CD4-positive, alpha-beta memory T cell (primary cell): Measurements from ENCODE around the gene ATF5. TPM values are rescaled to one million over a fixed set of nuclear protein-coding genes. Genes with fewer than 3 reads are reported as not detected.
A peak's percentile ranks its signal among the peaks of the same experiment; 100 is the strongest.
"Not testable (repeated sequence)": the region's sequence is repeated elsewhere in the genome, so short reads cannot be mapped to it uniquely, and the experiment has no call there.

Source experiments
- CTCF ChIA-PET: fragments of 350-600 bp; sonication (Branson Sonifier 250); formaldehyde crosslinking; loops from one replicate; lab custom pipeline; 2021; ENCODE audit warnings: inconsistent platforms; ENCODE audit not compliant: partially characterized antibody; lab: Charles Lee
- POLR2A ChIA-PET: fragments of 350-600 bp; sonication (Branson Sonifier 250); formaldehyde crosslinking; loops from one replicate; lab custom pipeline; 2021; ENCODE audit not compliant: partially characterized antibody; lab: Charles Lee
- DNase-seq, 5 donors: peaks; one replicate each; pipeline versions ENCODE4 v3.0.0 to v3.0.0-alpha.2; 2020 to 2022; ENCODE audit warnings: mixed read lengths in 1 of 5
- H3K27ac ChIP-seq: one replicate; pipeline ENCODE4 v1.7.0; 2013; ENCODE audit warnings: low read depth, low read length
- H3K27me3 ChIP-seq: 2 replicates; pipeline ENCODE4 v1.7.0; 2013; ENCODE audit warnings: mild to moderate bottlenecking, low read length, moderate library complexity; ENCODE audit not compliant: insufficient read depth
- H3K36me3 ChIP-seq: 2 replicates; pipeline ENCODE4 v1.7.0; 2013; ENCODE audit warnings: mild to moderate bottlenecking, low read length, moderate library complexity; ENCODE audit not compliant: insufficient read depth
- H3K4me1 ChIP-seq: 2 replicates; pipeline ENCODE4 v1.7.0; 2013; ENCODE audit warnings: mild to moderate bottlenecking, low read length, moderate library complexity; ENCODE audit not compliant: insufficient read depth
- H3K4me3 ChIP-seq, 2 donors: one replicate each; pipeline ENCODE4 v1.7.0; 2013; ENCODE audit warnings: low read length in 2 of 2, mild to moderate bottlenecking in 1 of 2
- H3K9me3 ChIP-seq, 2 donors: one replicate each; pipeline ENCODE4 v1.7.0; 2013; ENCODE audit warnings: low read length in 2 of 2, control low read depth in 1 of 2; ENCODE audit not compliant: control insufficient read depth in 1 of 2
- H3K27ac Mint-ChIP-seq, 7 donors: one replicate each; pipeline ENCODE4 v1.8.0; 2020 to 2021; ENCODE audit warnings: mixed read lengths in 7 of 7, mild to moderate bottlenecking in 6 of 7, inconsistent platforms in 3 of 7, moderate library complexity in 3 of 7
- H3K27me3 Mint-ChIP-seq, 2 donors: one replicate each; pipeline ENCODE4 v1.8.0; 2020 to 2021; ENCODE audit warnings: mixed read lengths in 2 of 2
- H3K36me3 Mint-ChIP-seq, 2 donors: one replicate each; pipeline ENCODE4 v1.8.0; 2020 to 2021; ENCODE audit warnings: mixed read lengths in 2 of 2, inconsistent platforms in 1 of 2, mild to moderate bottlenecking in 1 of 2
- H3K4me1 Mint-ChIP-seq, 4 donors: one replicate each; pipeline ENCODE4 v1.8.0; 2020 to 2021; ENCODE audit warnings: mixed read lengths in 4 of 4, mild to moderate bottlenecking in 1 of 4
- H3K4me3 Mint-ChIP-seq, 8 donors: one replicate each; pipeline ENCODE4 v1.8.0; 2020 to 2021; ENCODE audit warnings: mixed read lengths in 8 of 8, mild to moderate bottlenecking in 7 of 8, moderate library complexity in 6 of 8, inconsistent platforms in 3 of 8
- H3K9me3 Mint-ChIP-seq, 8 donors: one replicate each; pipeline ENCODE4 v1.8.0; 2020 to 2021; ENCODE audit warnings: mixed read lengths in 8 of 8, mild to moderate bottlenecking in 5 of 8, inconsistent platforms in 3 of 8, moderate library complexity in 1 of 8
- intact Hi-C: fragments of 100-400 bp; cut with micrococcal nuclease; formaldehyde crosslinking; loops from one replicate; pipeline ENCODE4 v1.15.1; 2023
- polyA plus RNA-seq, 2 donors: library from polyadenylated mRNA; unstranded; fragments of 300-500 nt; fragmentation: Illumina TruSeq; gene quantifications; one replicate each; pipeline ENCODE4 v1.2.3, GENCODE V29; 2021
- total RNA-seq, 2 experiments: library from RNA; stranded (reverse); gene quantifications; one replicate each; pipeline ENCODE4 v1.2.3, GENCODE V29; 2021

The ATF5 gene
- total and polyA plus RNA-seq, 4 experiments from 2014 or later = 1.8 to 8.3 (median 5.1) TPM

DNA sequence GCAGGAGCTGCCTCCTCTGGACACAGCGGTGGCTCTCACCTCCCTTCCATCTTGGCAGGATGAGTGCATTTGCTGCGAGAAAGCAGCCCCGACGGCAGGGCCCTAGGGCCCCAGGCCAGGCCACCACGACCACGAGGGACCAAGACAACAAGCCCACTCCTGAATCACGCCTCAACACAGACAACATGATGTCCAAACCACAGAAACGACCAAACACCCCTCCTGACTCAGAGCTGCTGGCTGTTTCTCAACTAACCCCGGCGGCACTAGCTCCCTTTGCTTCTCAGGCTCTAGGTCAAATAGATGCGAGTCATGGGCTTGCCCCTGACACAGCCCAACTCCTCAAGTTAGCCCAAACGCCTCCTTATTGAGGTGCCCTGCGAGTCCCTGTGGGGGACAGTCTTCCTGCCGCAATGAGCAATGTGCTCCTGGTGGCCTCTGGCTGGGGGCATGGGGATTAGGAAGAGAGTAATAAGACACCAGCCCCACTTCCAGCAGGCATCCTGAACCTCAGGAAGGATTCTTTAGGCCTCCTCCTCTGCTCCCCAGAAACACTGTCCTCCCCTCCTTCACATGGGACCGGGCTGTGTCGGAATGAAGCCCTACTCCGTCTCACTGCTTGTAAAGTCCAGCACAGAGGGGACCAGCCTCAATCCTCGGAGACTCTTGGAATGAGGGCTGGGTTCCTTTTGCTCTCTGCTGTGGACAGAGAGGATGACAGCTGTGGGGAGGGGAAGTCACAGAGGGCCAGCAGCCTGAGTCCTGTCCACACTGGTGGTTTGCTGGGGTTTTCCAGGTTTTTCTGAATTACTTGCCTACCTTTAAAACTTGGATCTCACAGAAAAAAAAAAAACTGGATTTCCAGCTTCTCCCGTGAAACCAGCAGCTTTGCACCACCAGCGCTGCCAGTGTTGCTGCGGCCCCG, 6.9 kb upstream of the ATF5 start:
- no peaks in the 10 kb centered on the region for H3K27me3 ChIP-seq
- peak overlapping the region in 5 of 7 donors; percentile 13 to 87 (median 56) for H3K27ac Mint-ChIP-seq
- H3K4me1 Mint-ChIP-seq = peaks cover 17 to 62% (median 33%) of the 10 kb centered on the region in 4 donors
- H3K4me1 ChIP-seq = peaks cover 21% of the 10 kb centered on the region
- DNase-seq = no peak
- peaks cover 40% of the 10 kb centered on the region for H3K36me3 ChIP-seq
- intact Hi-C loops = no loop called here
- no peaks in the 10 kb centered on the region for H3K27me3 Mint-ChIP-seq
- H3K9me3 Mint-ChIP-seq = no peaks in the 10 kb centered on the region
- H3K36me3 Mint-ChIP-seq = peaks cover 25 to 47% of the 10 kb centered on the region in 2 donors
- H3K27ac ChIP-seq = no peak overlapping the region
- H3K4me3 Mint-ChIP-seq = peak overlapping the region in 1 of 8 donors; percentile 8
- no peak overlapping the region for H3K4me3 ChIP-seq
- CTCF ChIA-PET = no interaction called here
- H3K9me3 ChIP-seq = no peaks in the 10 kb centered on the region
- POLR2A ChIA-PET = no interaction called here

DNA sequence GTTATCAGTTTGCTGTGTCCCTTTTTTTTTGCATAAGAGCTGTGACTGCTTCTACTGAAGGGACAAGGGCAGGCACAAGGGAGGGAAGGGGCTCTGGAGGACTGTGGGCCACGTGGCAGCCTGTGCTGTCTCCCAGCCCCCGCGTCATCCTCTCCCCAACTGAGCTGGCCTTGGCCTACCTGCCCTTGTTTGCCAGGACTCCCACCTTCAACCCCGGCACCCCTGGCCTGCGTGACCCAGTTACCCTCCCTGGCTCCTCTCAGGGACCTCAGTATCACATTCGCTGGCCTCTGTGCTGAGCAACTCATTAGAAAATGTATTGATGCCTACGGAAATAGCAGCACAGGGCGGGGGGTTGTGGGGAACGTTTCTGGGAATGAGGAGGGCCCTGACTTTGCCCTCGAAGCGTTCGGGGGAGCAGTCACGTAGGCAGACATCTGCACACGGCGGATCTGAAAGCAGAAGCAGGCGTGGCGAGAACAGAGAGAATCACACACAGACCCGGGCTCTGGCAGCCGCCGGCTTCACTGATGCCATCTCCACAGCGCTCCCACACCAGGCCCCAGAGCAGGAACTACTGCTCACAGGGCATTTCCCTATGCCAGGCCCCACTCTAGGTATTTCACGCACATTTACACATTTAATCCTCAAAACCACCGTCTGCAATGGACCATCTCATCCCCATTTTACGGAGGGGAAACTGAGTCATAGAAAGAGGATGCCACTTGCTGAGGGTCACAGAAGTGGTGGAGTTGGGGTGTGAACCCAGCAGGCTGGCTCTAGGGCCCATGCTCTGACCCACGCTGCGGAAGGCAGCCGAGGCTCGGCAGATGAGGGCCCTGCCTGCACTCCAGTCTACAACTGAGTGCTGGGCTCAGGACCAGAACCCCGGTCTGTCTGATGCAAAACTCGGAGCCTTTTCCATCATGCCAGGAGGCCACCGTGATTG, 5.7 kb upstream of the ATF5 start:
- no peak overlapping the region for H3K4me3 ChIP-seq
- no peaks in the 10 kb centered on the region for H3K27me3 ChIP-seq
- H3K27ac Mint-ChIP-seq = peak overlapping the region in 5 of 7 donors; percentile 8 to 70 (median 42)
- H3K9me3 ChIP-seq = no peaks in the 10 kb centered on the region
- H3K36me3 ChIP-seq = peaks cover 41% of the 10 kb centered on the region
- H3K27ac ChIP-seq = no peak overlapping the region
- H3K4me3 Mint-ChIP-seq = no peak overlapping the region
- ChIA-PET CTCF (no interaction called here), POLR2A (no interaction called here)
- peaks cover 22 to 70% (median 41%) of the 10 kb centered on the region in 4 donors for H3K4me1 Mint-ChIP-seq
- H3K27me3 Mint-ChIP-seq = no peaks in the 10 kb centered on the region
- intact Hi-C loops = no loop called here
- no peaks in the 10 kb centered on the region for H3K9me3 Mint-ChIP-seq
- no peak for DNase-seq
- H3K36me3 Mint-ChIP-seq = peaks cover 25 to 48% of the 10 kb centered on the region in 2 donors
- H3K4me1 ChIP-seq = peaks cover 33% of the 10 kb centered on the region

DNA sequence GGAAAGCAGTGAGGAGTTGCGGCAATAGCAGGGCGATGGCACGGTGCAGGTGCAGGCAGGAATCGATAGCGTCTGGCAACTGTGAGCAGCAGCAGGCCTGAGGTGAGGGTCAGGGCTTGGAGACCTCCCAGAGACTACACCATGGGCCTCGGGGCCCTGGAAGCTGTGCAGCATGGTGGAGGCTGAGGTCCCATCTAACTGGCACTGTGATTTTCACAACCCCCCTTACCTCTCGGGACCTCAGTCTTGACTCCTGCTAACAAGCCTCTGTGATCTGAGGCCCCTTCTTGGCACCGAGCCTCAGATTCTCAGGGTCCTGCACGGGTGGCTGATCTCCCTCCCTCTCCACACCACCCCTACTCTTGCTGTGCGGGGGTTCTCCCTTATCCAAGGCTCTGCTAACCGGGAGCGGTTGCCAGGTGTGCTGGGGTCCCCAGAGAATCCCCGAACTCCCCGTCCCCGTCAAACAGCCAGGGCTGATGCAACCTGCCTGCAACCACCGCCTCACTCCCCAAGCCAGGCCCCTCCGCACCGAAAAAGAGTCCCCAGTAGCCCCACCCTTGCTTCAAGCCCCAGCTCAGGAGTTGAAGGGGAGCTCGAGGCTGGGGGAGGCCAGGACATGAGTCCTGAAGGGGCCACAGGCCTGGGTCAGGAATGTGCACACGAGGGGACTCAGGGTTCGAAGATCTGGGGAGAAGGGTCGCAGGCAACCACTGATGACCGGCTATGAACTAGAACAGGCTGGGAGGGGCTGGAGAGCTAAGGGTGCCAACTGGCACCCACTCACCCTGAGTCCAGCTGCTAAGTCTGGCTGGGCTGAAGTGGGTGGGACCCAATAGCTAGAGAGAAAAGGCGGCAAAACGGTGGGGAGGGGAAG, 4.8 kb upstream of the ATF5 start:
- peaks cover 26 to 74% (median 46%) of the 10 kb centered on the region in 4 donors for H3K4me1 Mint-ChIP-seq
- Histone ChIP-seq H3K4me1 (peaks cover 37% of the 10 kb centered on the region), H3K36me3 (peaks cover 41% of the 10 kb centered on the region), H3K27me3 (no peaks in the 10 kb centered on the region), H3K9me3 (no peaks in the 10 kb centered on the region), H3K27ac (no peak overlapping the region), H3K4me3 (no peak overlapping the region)
- H3K9me3 Mint-ChIP-seq = peaks cover 0 to 1% (median 0%) of the 10 kb centered on the region in 8 donors
- CTCF ChIA-PET = interaction anchor here (1.1 to 1.4 kb wide), 2 partner anchors 13 to 34 kb away, joined by 3 to 5 read pairs; no protein-coding TSS in a partner anchor
- DNase-seq = no peak
- intact Hi-C loops = no loop called here
- no peaks in the 10 kb centered on the region for H3K27me3 Mint-ChIP-seq
- peaks cover 26 to 54% of the 10 kb centered on the region in 2 donors for H3K36me3 Mint-ChIP-seq
- POLR2A ChIA-PET = interaction anchor here (0.9 kb wide), 1 partner anchor 10 kb away, joined by 3 read pairs; no protein-coding TSS in a partner anchor
- peak overlapping the region in 1 of 7 donors; percentile 41 for H3K27ac Mint-ChIP-seq
- no peak overlapping the region for H3K4me3 Mint-ChIP-seq

DNA sequence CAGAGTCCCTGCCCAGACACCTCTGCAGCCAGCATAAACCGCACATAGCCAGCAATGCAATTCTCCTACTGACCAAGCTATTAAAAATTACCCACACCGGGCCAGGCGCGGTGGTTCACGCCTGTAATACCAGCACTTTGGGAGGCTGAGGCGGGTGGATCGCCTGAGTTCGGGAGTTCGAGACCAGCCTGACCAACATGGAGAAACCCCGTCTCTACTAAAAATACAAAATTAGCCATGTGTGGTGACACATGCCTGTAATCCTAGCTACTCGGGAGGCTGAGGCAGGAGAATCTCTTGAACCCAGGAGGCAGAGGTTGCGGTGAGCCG, 4.2 kb upstream of the ATF5 start:
- ChIA-PET POLR2A (interaction anchor here (0.9 kb wide), 1 partner anchor 11 kb away, joined by 3 read pairs; no protein-coding TSS in a partner anchor), CTCF (interaction anchor here (1.1 to 1.4 kb wide), 2 partner anchors 13 to 34 kb away, joined by 3 to 5 read pairs; no protein-coding TSS in a partner anchor)
- H3K36me3 ChIP-seq = peaks cover 41% of the 10 kb centered on the region
- H3K27me3 Mint-ChIP-seq, H3K9me3 Mint-ChIP-seq, H3K4me3 Mint-ChIP-seq, H3K27ac ChIP-seq, H3K27me3 ChIP-seq, intact Hi-C loops, H3K9me3 ChIP-seq, H3K4me3 ChIP-seq, DNase-seq, H3K27ac Mint-ChIP-seq: not testable (repeated sequence)
- Mint-ChIP-seq H3K4me1 (peaks cover 28 to 72% (median 47%) of the 10 kb centered on the region in 4 donors), H3K36me3 (peaks cover 26 to 54% of the 10 kb centered on the region in 2 donors)
- peaks cover 38% of the 10 kb centered on the region for H3K4me1 ChIP-seq

DNA sequence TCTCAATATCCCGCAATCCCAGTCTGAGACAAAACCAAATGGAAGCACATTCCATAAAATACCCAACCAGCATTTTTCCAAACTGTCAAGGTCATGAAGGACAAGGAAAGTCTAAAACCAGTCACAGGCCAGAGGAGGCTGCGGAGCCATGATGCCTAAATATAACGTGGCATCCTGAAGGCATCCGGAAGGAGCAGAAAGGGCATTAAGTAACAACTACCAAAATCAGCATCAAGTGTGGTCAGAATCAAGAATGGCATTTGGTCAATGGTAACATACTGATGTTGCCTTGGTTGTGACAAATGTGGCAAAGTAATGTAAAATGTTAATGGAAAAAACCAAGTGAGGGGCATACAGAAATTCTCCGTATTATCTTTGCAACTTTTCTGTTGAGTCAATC, 3.5 kb upstream of the ATF5 start:
- H3K27me3 ChIP-seq = no peaks in the 10 kb centered on the region
- peaks cover 38% of the 10 kb centered on the region for H3K36me3 ChIP-seq
- Mint-ChIP-seq H3K4me1 (peaks cover 30 to 72% (median 49%) of the 10 kb centered on the region in 4 donors), H3K4me3 (peak overlapping the region in 2 of 8 donors; percentile 4 to 26), H3K36me3 (peaks cover 24 to 50% of the 10 kb centered on the region in 2 donors), H3K27ac (no peak overlapping the region), H3K27me3 (no peaks in the 10 kb centered on the region), H3K9me3 (peaks cover 0 to 7% (median 0%) of the 10 kb centered on the region in 8 donors)
- no peak overlapping the region for H3K4me3 ChIP-seq
- ChIA-PET CTCF (interaction anchor here (0.7 kb wide), 1 partner anchor 15 kb away, joined by 3 read pairs; no protein-coding TSS in a partner anchor), POLR2A (no interaction called here)
- H3K4me1 ChIP-seq = peaks cover 45% of the 10 kb centered on the region
- DNase-seq = no peak
- no peak overlapping the region for H3K27ac ChIP-seq
- intact Hi-C loops = no loop called here
- no peaks in the 10 kb centered on the region for H3K9me3 ChIP-seq

DNA sequence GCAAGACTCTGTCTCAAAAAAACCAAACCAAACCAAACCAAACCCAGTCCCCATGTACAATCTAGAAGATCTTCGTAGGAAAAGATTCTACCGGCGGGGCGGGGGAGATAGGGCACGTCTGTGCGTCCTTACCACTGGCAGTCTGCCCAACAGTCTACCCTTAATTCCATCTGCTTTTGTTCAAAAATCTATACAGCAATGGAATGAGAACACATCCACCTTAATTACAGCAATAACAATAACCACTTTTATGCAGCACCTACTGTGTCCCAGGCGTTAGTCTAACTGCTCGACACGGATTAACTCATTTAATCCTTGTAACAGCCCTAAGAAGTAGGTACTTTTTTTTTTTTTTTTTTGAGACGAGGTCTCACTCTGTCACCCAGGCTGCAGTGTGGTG, 2.5 kb upstream of the ATF5 start:
- ChIA-PET CTCF (no interaction called here), POLR2A (no interaction called here)
- H3K27me3 Mint-ChIP-seq = no peaks in the 10 kb centered on the region
- Histone ChIP-seq H3K4me1 (peaks cover 50% of the 10 kb centered on the region), H3K27me3 (no peaks in the 10 kb centered on the region), H3K9me3 (no peaks in the 10 kb centered on the region), H3K4me3 (no peak overlapping the region), H3K27ac (no peak overlapping the region), H3K36me3 (peaks cover 34% of the 10 kb centered on the region)
- peaks cover 0 to 7% (median 0%) of the 10 kb centered on the region in 8 donors for H3K9me3 Mint-ChIP-seq
- no peak for DNase-seq
- peak overlapping the region in 2 of 8 donors; percentile 10 to 38 for H3K4me3 Mint-ChIP-seq
- peaks cover 32 to 71% (median 49%) of the 10 kb centered on the region in 4 donors for H3K4me1 Mint-ChIP-seq
- peak overlapping the region in 2 of 7 donors; percentile 48 to 59 for H3K27ac Mint-ChIP-seq
- peaks cover 18 to 43% of the 10 kb centered on the region in 2 donors for H3K36me3 Mint-ChIP-seq
- intact Hi-C loops = no loop called here
